VCaP (cell line): ENCODE results near the gene ZC3H8.

Source experiments
- H3K27ac ChIP-seq: fragments of 450-650 bp; 2 replicates; pipeline ENCODE4 v1.5.1; 2017
- CTCF ChIP-seq: fragments of 450-650 bp; conservative IDR thresholded peaks from 2 replicates; pipeline ENCODE4 v1.5.1; 2017; ENCODE audit warnings: mild to moderate bottlenecking, moderate library complexity

Gene ZC3H8

GRCh38 chr2:112254466-112255240 is at the start of gene ZC3H8:
ZC3H8 (minus strand) TSS chr2:112255042; CDS start chr2:112254981, 61 bp downstream.
- H3K27ac ChIP-seq = peak within 1 kb of the TSS; percentile 91
- no peak for TF ChIP-seq CTCF

GRCh38 chr2:112304298-112304941 is 49.6 kb upstream of the ZC3H8 start:
- H3K27ac ChIP-seq = no peak overlapping the region
- TF ChIP-seq CTCF = no peak

- TF ChIP-seq CTCF = no peak
- H3K27ac ChIP-seq = no peak overlapping the region
Measured at GRCh38 chr2:112301973-112302372, 47.1 kb upstream of the ZC3H8 start.

GRCh38 chr2:112301171-112301584 is 46.3 kb upstream of the ZC3H8 start:
- no peak overlapping the region for H3K27ac ChIP-seq
- TF ChIP-seq CTCF = no peak

GRCh38 chr2:112296407-112296806 is 41.6 kb upstream of the ZC3H8 start:
- no peak for TF ChIP-seq CTCF
- H3K27ac ChIP-seq = no peak overlapping the region

GRCh38 chr2:112295407-112296078 is 40.7 kb upstream of the ZC3H8 start:
- H3K27ac ChIP-seq = no peak overlapping the region
- no peak for TF ChIP-seq CTCF

- H3K27ac ChIP-seq = no peak overlapping the region
- no peak for TF ChIP-seq CTCF
Measured at GRCh38 chr2:112293636-112294401, 39.0 kb upstream of the ZC3H8 start.
